ENCODE measurements around the gene NKIRAS1.
A peak's percentile ranks its signal among the peaks of the same experiment; 100 is the strongest.

Gene NKIRAS1

GRCh38 chr3:23915537-23916108, 1.2 kb downstream of the NKIRAS1 start (continued):
- peak; percentile 81; the same call in 1 of the 2 replicates for TF ChIP-seq ZNF391 (tag by site-specific recombination; IDR thresholded peaks at IDR 0.05; ENCODE audit: borderline replicate concordance, low read depth)
- no peak for TF ChIP-seq ZNF175 (tag by site-specific recombination; IDR thresholded peaks at IDR 0.05)
- TF ChIP-seq ZNF449 (tag by site-specific recombination; IDR thresholded peaks at IDR 0.05) = no peak
- TF ChIP-seq MEIS1 (CRISPR knock-in tag; IDR thresholded peaks at IDR 0.05; ENCODE audit: borderline replicate concordance) = no peak
- no peak for TF ChIP-seq ZNF302 (tag by site-specific recombination; IDR thresholded peaks at IDR 0.05; ENCODE audit: low read depth)
- TF ChIP-seq PRDM1 (tag by site-specific recombination; IDR thresholded peaks at IDR 0.05) = peak; percentile 98
- no peak for TF ChIP-seq ZNF184 (tag by site-specific recombination; IDR thresholded peaks at IDR 0.05)
- TF ChIP-seq ZNF248 (tag by site-specific recombination; IDR thresholded peaks at IDR 0.05) = no peak
- TF ChIP-seq ZNF239 (tag by site-specific recombination; IDR thresholded peaks at IDR 0.05) = no peak
- no peak for TF ChIP-seq ZNF544 (tag by site-specific recombination; IDR thresholded peaks at IDR 0.05)
- no peak for TF ChIP-seq ZSCAN16 (tag by site-specific recombination; IDR thresholded peaks at IDR 0.05)
- 0 out of 2 replicates have a peak, but pooled peaks have one; percentile 27 for TF ChIP-seq BCL11B (tag by site-specific recombination; IDR thresholded peaks at IDR 0.05; ENCODE audit: low read depth)
- TF ChIP-seq, protein P1, sequence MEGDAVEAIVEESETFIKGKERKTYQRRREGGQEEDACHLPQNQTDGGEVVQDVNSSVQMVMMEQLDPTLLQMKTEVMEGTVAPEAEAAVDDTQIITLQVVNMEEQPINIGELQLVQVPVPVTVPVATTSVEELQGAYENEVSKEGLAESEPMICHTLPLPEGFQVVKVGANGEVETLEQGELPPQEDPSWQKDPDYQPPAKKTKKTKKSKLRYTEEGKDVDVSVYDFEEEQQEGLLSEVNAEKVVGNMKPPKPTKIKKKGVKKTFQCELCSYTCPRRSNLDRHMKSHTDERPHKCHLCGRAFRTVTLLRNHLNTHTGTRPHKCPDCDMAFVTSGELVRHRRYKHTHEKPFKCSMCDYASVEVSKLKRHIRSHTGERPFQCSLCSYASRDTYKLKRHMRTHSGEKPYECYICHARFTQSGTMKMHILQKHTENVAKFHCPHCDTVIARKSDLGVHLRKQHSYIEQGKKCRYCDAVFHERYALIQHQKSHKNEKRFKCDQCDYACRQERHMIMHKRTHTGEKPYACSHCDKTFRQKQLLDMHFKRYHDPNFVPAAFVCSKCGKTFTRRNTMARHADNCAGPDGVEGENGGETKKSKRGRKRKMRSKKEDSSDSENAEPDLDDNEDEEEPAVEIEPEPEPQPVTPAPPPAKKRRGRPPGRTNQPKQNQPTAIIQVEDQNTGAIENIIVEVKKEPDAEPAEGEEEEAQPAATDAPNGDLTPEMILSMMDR (tag by site-specific recombination; IDR thresholded peaks at IDR 0.05) = no peak
- TF ChIP-seq, protein P2, sequence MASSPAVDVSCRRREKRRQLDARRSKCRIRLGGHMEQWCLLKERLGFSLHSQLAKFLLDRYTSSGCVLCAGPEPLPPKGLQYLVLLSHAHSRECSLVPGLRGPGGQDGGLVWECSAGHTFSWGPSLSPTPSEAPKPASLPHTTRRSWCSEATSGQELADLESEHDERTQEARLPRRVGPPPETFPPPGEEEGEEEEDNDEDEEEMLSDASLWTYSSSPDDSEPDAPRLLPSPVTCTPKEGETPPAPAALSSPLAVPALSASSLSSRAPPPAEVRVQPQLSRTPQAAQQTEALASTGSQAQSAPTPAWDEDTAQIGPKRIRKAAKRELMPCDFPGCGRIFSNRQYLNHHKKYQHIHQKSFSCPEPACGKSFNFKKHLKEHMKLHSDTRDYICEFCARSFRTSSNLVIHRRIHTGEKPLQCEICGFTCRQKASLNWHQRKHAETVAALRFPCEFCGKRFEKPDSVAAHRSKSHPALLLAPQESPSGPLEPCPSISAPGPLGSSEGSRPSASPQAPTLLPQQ (tag by site-specific recombination; IDR thresholded peaks at IDR 0.05) = peak; percentile 54; the same call in 1 of the 2 replicates
- TF ChIP-seq ZNF501 (tag by site-specific recombination; IDR thresholded peaks at IDR 0.05) = peak; percentile 77; the same call in 1 of the 2 replicates
- TF ChIP-seq ZNF701 (tag by site-specific recombination; IDR thresholded peaks at IDR 0.05) = no peak
- TF ChIP-seq ZSCAN23 (tag by site-specific recombination; IDR thresholded peaks at IDR 0.05) = peak; percentile 67; the same call in 1 of the 2 replicates
- TF ChIP-seq ZNF610 (tag by site-specific recombination; IDR thresholded peaks at IDR 0.05; ENCODE audit: borderline replicate concordance) = no peak
- TF ChIP-seq KLF1 (tag by site-specific recombination; IDR thresholded peaks at IDR 0.05) = no peak
- TF ChIP-seq ZFP37 (tag by site-specific recombination; IDR thresholded peaks at IDR 0.05) = no peak
- peak; percentile 25; the same call in 1 of the 2 replicates for TF ChIP-seq ZBTB11 (tag by site-specific recombination; conservative IDR thresholded peaks at IDR 0.05; ENCODE audit: low read depth)
- TF ChIP-seq ZBTB20 (tag by site-specific recombination; IDR thresholded peaks at IDR 0.05) = peak; percentile 99
- no peak for TF ChIP-seq ZNF23 (tag by site-specific recombination; IDR thresholded peaks at IDR 0.05; ENCODE audit: borderline replicate concordance)
- no peak for TF ChIP-seq SCRT1 (tag by site-specific recombination; IDR thresholded peaks at IDR 0.05; ENCODE audit: borderline replicate concordance)
- TF ChIP-seq RBAK (tag by site-specific recombination; IDR thresholded peaks at IDR 0.05) = no peak
- no peak; the same call in 1 of the 2 replicates for TF ChIP-seq WT1 (tag by site-specific recombination; IDR thresholded peaks at IDR 0.05)
- no peak for TF ChIP-seq ZNF214 (tag by site-specific recombination; IDR thresholded peaks at IDR 0.05; ENCODE audit: borderline replicate concordance)
- no peak for TF ChIP-seq ZNF776 (tag by site-specific recombination; IDR thresholded peaks at IDR 0.05; ENCODE audit: borderline replicate concordance)
- no peak for TF ChIP-seq ZNF140 (tag by site-specific recombination; IDR thresholded peaks at IDR 0.05)
- 0 out of 2 replicates have a peak, but pooled peaks have one; percentile 10 for TF ChIP-seq ZNF558 (tag by site-specific recombination; IDR thresholded peaks at IDR 0.05)
- no peak for TF ChIP-seq ZNF112 (tag by site-specific recombination; IDR thresholded peaks at IDR 0.05)
- TF ChIP-seq HOXA7 (CRISPR knock-in tag; IDR thresholded peaks at IDR 0.05; ENCODE audit: borderline replicate concordance) = no peak
- no peak for TF ChIP-seq TCF7L2 (IDR thresholded peaks at IDR 0.05; ENCODE audit: borderline replicate concordance, low read depth, low read length)
